Stimulated activated CD4-positive, alpha-beta T cell treated with anti-CD3 and anti-CD28 coated beads, Interleukin-4, amount 100 ng/mL, for 4 hours (primary cell): ENCODE data around the gene KDM4D.

Experiments
- DNase-seq, 2 experiments: peaks; one replicate each; pipeline ENCODE4 v3.0.0-alpha.2; 2020

Gene KDM4D

DNA sequence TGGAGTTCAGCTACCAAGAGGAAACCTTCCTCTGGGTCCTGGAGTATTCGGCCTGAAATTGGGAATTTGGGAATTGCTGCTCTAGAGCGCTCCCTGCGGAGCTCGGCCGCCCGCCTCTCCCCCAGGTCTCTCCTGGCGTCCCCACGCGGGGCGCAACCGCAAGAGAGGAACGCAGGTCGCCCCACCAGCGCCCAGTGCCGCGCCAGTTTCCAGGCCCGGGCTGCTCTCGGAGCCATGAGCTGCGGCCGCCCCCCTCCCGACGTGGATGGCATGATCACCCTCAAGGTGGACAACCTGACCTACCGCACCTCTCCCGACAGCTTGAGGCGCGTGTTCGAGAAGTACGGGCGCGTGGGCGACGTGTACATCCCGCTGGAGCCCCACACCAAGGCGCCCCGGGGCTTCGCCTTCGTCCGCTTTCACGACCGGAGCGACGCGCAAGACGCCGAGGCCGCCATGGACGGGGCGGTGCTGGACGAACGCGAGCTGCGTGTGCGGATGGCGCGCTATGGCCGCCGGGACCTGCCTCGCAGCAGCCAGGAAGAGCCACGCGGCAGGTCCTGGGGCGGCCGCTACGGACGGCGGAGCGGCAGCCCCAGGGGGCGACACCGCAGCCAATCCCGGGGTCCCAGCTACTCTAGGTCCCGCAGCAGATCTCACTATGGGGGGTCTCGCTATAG lies 64.0 kb downstream of the KDM4D start:
- peak in 1 of 2 experiments; percentile 6 for DNase-seq

DNA sequence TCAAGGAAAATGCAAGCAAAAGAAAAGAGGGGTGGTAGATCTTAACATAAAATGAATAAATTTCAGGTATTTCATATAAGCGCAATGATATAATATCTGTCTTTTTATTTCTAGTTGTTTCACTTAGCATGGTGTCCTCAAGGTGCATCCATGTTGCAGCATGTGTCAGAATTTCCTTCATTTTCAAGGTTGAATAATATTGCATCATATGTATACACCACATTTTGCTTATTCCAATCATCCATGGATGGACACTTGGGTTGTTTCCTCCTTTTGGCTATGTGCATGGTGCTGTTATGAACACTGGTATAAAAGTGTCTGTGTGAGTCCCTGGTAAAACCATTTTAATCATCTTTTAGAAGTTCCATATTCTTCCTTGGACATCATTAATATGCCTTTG lies 68.7 kb downstream of the KDM4D start:
- no peak for DNase-seq

DNA sequence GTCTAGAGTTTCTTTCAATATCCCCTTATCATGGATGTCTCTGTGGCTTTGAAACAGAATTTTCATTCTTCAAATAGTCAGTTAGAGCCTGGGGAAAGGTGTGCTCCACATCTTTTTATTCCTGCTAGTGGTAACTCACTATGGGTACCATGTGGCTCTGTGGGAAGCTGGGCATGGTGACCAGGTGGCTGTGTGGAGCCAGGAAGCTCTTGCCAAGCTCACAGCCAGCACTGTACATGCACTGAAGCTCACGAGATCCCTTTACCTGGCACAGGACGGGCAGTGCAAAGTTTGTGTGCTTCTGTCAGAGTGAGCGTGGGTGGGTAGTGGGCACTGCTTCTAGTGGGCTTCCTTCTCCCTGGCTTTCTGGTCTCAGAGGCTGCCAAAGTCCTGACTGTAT lies 69.4 kb downstream of the KDM4D start:
- no peak for DNase-seq

DNA sequence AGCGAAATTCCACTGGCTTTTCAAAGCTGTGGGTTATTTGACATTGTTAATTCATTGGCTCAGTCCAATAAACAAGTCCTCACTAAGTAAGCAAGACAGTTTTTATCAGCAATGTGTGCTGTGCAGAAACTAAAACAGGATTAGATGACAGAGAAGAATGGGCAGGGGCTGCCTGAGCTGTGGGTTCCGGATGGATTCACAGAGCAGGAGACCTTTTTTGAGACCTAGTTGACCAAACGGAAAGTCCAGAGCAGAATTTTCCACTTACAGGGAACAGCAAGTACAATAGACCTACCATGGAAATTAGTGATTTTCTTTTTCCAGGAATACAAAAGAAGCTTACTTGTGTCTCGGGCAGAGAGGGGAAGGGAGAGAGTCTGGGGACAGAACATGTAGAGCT lies 70.5 kb downstream of the KDM4D start:
- no peak for DNase-seq

DNA sequence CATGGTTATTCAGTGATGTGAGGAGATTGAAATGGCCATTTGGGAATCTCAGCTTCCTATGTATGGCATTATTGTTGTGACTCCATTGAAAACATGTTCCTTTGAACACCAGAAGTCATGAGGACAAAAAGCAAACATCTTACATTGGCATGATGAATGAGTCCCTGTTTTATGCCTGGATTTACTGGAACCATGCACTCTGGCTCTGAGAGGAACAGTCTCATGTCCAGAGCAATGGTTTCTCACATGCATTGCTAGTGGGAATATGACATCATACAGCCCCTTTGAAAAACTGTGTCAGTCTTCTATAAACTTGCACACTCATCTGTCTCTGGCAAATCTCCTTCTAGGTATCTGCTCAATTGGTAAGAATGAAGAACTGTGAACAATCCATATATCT lies 72.3 kb downstream of the KDM4D start:
- no peak for DNase-seq
